ENCODE data around the gene HHAT. TPM values are rescaled to one million over a fixed set of nuclear protein-coding genes. Genes with fewer than 3 reads are reported as not detected.

The HHAT gene
- polyA plus RNA-seq, 1 experiment = 4.8 TPM

DNA sequence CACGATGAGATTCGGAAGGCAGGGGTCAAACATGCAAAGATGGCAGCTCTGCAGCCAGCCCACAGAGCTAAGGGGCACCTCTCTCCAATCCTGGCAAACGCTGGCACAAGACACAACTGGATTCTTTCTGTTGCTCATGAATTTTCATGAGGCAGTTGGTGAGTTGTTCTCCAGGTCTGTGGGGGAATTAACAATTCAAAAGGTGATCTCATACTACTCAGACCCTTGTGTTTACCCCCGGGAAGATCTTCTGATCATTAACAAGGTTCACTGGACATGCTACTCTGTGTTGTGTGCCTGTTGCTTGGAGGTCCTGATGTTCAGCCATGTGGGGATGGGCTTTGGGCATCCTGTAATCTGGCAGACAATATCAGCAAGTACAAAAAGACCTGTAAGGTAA, 128.9 kb downstream of the HHAT start:
- DNase-seq (ENCODE audit: low read depth, low spot score) = no peak
- Histone ChIP-seq H3K9me3 (ENCODE audit: control insufficient read depth, insufficient read depth, low read length) (no peaks in the 10 kb centered on the region), H3K27ac (ENCODE audit: low read depth, low read length) (no peak overlapping the region), H3K27me3 (ENCODE audit: control insufficient read depth, insufficient read depth, low read length) (no peaks in the 10 kb centered on the region), H3K4me3 (ENCODE audit: low read depth, low read length) (no peak overlapping the region)
- ChIA-PET CTCF (interaction anchor here (1.6 to 1.7 kb wide), 2 partner anchors 10 to 677 kb away, joined by 5 to 8 read pairs; partner anchors contain the start of gene KCNH1), POLR2A (no interaction called here)
- TF ChIP-seq, protein P1, sequence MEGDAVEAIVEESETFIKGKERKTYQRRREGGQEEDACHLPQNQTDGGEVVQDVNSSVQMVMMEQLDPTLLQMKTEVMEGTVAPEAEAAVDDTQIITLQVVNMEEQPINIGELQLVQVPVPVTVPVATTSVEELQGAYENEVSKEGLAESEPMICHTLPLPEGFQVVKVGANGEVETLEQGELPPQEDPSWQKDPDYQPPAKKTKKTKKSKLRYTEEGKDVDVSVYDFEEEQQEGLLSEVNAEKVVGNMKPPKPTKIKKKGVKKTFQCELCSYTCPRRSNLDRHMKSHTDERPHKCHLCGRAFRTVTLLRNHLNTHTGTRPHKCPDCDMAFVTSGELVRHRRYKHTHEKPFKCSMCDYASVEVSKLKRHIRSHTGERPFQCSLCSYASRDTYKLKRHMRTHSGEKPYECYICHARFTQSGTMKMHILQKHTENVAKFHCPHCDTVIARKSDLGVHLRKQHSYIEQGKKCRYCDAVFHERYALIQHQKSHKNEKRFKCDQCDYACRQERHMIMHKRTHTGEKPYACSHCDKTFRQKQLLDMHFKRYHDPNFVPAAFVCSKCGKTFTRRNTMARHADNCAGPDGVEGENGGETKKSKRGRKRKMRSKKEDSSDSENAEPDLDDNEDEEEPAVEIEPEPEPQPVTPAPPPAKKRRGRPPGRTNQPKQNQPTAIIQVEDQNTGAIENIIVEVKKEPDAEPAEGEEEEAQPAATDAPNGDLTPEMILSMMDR (IDR thresholded peaks at IDR 0.05; ENCODE audit: low read depth, low read length) = no peak

DNA sequence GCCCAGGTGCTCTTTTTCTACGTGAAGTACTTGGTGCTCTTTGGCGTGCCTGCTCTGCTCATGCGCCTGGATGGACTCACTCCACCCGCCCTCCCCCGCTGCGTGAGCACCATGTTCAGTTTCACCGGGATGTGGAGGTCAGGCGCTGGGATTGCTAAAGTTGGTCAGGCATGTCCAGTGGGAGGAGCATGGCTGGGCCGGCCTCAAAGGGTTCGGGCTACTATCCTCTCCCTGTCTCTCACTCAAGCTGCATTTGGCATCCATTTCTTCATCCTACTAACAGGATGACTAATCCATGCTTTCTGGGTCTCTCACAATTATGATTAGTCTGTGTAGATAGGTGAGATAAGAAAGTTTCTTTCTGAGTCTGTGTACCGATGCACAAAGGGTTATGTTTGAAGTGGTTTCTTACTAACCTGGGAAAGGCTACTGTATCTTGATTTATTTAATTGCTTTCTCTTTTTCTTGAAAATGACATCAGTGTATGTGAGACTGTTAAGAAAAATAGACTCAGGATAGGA, 135.9 kb downstream of the HHAT start:
- CTCF ChIA-PET = no interaction called here
- TF ChIP-seq, protein P1 (IDR thresholded peaks at IDR 0.05; ENCODE audit: low read depth, low read length) = no peak
- POLR2A ChIA-PET = no interaction called here
- Histone ChIP-seq H3K4me3 (ENCODE audit: low read depth, low read length) (no peak overlapping the region), H3K9me3 (ENCODE audit: control insufficient read depth, insufficient read depth, low read length) (no peaks in the 10 kb centered on the region), H3K27me3 (ENCODE audit: control insufficient read depth, insufficient read depth, low read length) (no peaks in the 10 kb centered on the region), H3K27ac (ENCODE audit: low read depth, low read length) (no peak overlapping the region)
- DNase-seq (ENCODE audit: low read depth, low spot score) = no peak

DNA sequence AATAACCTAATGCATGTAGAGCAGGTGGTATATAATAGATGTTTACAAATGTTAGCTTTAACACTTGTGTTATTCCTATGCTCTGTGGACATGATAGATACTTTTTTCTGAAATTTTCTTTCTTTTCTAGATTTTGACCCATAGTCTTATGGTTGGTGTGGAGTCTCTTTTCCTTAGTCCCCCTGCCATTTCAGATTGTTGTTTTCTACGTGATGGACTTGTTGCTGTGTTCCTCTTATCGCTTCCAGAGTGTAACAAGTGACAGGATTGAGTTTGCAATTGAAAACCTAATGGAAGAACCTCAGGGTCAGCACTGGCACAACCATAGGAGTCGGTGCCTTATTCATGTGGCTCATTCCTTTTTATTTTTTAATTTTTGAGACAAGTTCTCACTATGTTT, 136.4 kb downstream of the HHAT start:
- ChIA-PET CTCF (no interaction called here), POLR2A (no interaction called here)
- Histone ChIP-seq H3K27ac (ENCODE audit: low read depth, low read length) (no peak overlapping the region), H3K27me3 (ENCODE audit: control insufficient read depth, insufficient read depth, low read length) (no peaks in the 10 kb centered on the region), H3K9me3 (ENCODE audit: control insufficient read depth, insufficient read depth, low read length) (no peaks in the 10 kb centered on the region), H3K4me3 (ENCODE audit: low read depth, low read length) (no peak overlapping the region)
- TF ChIP-seq, protein P1 (IDR thresholded peaks at IDR 0.05; ENCODE audit: low read depth, low read length) = no peak
- no peak for DNase-seq (ENCODE audit: low read depth, low spot score)

DNA sequence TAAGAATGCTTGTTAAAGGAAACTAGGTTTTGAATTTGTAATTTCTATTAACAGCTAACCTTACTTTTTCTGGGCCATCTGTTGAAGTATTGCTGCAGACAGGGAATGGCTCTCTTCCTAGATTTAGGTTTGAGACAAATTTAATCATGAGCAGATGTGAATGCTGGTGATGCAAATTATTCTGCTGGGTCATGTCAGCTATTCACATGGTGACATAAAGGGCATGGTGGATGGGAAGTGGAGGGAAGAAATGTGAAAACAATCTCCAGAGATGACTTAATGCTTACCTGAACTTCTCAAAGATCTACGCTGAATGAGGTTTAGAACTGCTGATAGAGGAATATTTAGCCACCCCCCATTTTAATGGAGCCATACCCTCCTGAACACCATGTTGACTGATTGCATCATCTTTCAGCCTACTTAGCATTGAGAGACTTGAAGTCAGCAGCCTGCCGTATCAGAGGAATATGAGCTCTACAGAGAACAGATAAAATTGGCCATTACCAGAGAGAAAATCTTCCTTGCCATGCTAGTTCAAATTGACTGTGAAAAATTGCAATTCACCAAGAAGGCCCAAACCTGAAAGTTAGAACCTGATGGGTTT, 138.8 kb downstream of the HHAT start:
- Histone ChIP-seq H3K9me3 (ENCODE audit: control insufficient read depth, insufficient read depth, low read length) (no peaks in the 10 kb centered on the region), H3K27ac (ENCODE audit: low read depth, low read length) (no peak overlapping the region), H3K27me3 (ENCODE audit: control insufficient read depth, insufficient read depth, low read length) (no peaks in the 10 kb centered on the region), H3K4me3 (ENCODE audit: low read depth, low read length) (no peak overlapping the region)
- TF ChIP-seq, protein P1 (IDR thresholded peaks at IDR 0.05; ENCODE audit: low read depth, low read length) = no peak
- POLR2A ChIA-PET = no interaction called here
- DNase-seq (ENCODE audit: low read depth, low spot score) = no peak
- CTCF ChIA-PET = interaction anchor here (1.1 kb wide), 1 partner anchor 19 kb away, joined by 3 read pairs; no protein-coding TSS in a partner anchor

DNA sequence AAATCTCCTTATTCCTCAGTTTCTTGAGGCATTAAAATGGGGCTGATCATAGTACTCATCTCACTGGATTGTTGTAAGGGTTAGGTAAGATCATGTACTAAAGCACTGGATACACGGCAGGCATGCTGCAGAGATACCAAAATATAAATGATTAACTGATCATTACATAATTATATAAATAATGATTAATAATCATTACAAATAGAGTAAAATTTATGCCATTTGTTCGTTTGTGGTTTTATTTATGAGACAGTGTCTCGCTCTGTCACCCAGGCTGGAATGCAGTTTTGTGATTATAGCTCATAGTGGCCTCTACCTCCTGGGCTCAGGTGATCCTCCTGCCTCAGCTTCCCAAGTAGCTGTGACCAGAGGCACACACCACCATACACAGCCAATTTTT, 140.7 kb downstream of the HHAT start:
- Histone ChIP-seq H3K27me3 (ENCODE audit: control insufficient read depth, insufficient read depth, low read length) (no peaks in the 10 kb centered on the region), H3K27ac (ENCODE audit: low read depth, low read length) (no peak overlapping the region), H3K9me3 (ENCODE audit: control insufficient read depth, insufficient read depth, low read length) (no peaks in the 10 kb centered on the region), H3K4me3 (ENCODE audit: low read depth, low read length) (no peak overlapping the region)
- TF ChIP-seq, protein P1 (IDR thresholded peaks at IDR 0.05; ENCODE audit: low read depth, low read length) = no peak
- no peak for DNase-seq (ENCODE audit: low read depth, low spot score)
- POLR2A ChIA-PET = no interaction called here
- CTCF ChIA-PET = no interaction called here
